ENCODE results near the gene ITGB5.

DNA sequence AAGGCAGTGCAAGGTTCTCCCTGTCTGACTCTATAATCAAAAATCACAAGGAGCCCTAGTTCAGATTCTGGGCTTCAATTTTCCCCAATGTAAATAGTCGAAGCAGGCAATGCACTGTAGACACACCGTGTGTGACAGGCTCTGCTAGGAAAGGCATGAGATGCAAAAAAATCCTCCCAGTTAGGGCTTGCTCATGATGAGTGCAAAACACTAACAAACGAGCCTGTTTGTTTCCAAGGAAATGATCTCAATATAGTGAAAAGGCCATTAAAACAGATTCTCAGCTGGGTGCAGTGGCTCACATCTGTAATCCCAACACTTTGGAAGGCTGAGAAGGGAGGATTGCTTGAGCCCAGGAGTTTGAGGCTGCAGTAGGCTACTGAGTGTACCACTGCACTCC, 101.2 kb downstream of the ITGB5 start:
- TF ChIP-seq TAF1 (IDR thresholded peaks at IDR 0.05; ENCODE audit: borderline replicate concordance, insufficient read depth, low read length) (no peak), REST (IDR thresholded peaks at IDR 0.05; ENCODE audit: insufficient read depth in 1 of 2, low read depth in 2 of 2, low read length in 2 of 2) (no peak), POLR2AphosphoS5 (IDR thresholded peaks at IDR 0.05; ENCODE audit: low read depth, low read length) (no peak)

Data from PFSK-1 (cell line).